ENCODE results near the gene BORCS8.

DNA sequence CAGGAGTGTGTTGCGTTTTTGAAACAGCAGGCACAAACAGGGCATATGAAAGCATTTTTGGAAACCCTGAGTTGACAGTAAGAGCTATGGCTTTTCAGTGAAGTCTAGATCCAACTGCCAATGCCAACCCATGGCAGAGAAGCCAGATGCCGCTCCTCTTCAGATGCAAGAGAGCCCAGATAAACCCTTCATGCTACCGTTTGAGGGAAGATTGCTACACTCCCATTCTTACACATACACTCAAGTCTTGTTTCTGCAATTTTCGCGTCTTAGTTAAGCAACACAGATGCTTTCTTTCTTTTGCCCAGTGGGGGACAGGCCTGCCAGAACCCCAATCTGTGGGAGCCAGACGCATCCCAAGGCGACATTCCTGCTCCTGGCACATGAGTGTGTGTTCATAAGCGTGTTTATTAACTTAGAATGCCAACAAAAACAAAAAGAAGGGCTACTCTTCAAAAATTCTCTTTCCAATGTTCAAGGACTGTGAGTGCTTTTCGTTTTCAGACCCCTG is 10.4 kb downstream of the BORCS8 start:
- no peak for TF ChIP-seq CTCF (CRISPR knock-in tag; IDR thresholded peaks at IDR 0.05)
- TF ChIP-seq ZNF549 (CRISPR knock-in tag; IDR thresholded peaks at IDR 0.05) = no peak
- TF ChIP-seq ZNF841 (CRISPR knock-in tag; IDR thresholded peaks at IDR 0.05; ENCODE audit: borderline replicate concordance) = no peak
